IPS-NIHi7 (cell line): ENCODE measurements around the gene PARP14.

ENCODE experiments used
- DNase-seq: peaks from one replicate; pipeline ENCODE4 v3.0.0; 2012; ENCODE audit warnings: mixed read lengths; ENCODE audit errors: extremely low spot score

Gene PARP14

DNA sequence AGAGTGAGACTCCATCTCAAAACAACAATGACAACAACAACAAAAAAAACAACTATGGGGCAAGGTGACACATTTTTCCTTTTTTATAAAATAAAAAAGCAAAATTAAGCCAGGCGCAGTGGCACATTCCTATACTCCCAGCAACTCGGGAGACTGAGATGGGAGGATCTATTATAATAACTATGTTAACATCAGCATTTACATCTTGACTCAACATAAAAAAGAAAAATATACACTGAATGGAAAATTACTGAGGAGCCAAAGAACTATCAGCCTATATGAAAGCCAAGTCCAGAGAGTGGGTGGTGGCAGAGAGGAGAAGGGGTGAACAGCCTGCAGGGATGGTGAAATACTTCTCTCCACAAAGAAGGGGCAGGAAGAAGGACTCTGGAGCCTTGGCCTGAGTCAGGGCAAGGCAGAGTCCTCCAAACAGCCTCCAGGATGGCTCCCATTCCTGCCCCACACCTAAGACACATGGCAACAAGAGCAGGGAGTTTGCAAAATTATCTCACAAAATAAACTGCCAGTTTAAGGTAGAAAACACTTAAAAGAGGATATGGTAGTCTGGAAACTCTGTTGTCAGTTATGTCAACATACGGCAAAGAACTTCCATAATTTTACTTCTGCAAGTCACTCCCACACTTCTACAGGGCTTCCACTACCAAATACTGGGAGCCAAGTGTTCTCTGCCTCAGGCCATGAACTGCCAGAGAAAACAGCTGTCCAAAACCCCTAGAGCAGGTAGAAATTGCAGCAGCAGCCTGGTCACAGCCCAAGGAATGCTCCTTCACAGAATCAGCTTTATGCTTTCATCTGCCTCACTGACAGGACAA lies 87.1 kb downstream of the PARP14 start:
- DNase-seq: no peak

DNA sequence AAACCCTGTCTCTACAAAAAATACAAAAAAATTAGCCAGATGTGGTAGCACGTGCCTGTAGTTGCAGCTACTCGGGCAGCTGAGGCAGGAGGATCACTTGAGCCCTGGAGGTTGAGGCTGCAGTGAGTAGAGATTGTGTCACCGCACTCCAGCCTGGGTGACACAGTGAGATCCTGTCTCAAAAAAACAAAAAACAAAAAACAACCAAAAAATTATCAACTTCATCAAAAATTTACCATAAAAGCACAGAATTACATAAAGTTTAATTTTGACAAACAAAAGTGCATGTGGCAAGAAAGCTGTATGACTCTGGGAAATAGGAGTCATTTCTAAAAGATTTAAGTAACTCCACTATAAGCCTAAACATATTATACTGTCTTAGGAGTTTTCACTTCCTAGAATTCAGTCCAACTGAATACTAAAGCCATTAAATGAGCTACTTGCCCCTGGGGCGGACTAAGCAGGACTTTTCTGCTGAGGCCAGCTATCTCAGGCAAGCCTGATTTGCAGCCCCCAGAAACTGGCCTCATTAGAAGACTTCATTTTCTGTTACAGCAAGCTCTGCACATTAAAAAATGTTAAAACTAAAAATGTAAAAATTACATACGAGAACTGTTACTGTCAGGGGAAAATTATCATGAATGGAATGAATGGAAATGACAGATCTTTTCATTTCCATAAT lies 90.0 kb downstream of the PARP14 start:
- DNase-seq: no peak

DNA sequence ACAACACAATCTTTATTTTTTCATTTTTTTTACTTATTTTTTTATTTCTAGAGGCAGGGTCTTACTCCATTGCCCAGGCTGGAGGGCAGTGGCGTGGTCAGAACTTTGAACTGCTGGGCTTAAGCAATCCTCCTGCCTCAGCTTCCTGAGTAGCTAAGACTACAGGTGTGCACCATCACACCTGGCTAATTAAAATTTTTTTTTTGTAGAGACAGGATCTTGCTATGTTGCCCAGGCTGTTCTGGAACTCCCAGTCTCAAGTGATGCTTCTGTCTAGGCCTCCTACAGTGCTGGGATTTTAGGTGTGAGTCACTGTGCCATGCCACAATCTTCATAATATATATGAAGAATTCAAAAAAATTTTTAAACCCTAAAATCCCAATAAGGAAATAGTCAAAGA lies 92.2 kb downstream of the PARP14 start:
- no peak for DNase-seq

DNA sequence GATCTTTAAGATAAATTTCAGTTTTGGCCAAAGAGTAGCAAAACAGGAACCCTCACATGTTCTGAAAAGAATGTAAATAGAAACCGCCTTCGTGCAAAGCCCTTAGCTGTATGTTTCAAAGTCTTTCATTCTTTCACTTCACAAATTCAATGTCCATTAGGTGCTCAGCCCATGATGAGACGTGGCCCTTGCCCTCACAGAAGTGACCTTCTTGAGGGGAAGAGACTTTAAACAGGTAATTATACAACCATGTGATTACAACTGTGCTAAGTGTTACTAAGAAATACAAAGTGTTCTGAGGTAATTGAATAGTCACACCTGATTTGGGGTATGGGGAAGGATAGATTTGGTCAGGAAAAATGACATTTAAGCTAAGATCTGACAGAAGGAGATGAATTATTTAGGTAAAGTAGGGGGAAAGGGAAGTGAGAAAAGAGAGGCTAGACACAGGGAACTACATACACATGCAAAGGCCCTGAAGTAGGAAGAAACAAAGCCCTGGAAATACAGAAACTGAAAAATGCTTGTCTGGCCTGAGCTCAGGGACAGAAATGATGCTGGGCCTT lies 93.4 kb downstream of the PARP14 start:
- no peak for DNase-seq

DNA sequence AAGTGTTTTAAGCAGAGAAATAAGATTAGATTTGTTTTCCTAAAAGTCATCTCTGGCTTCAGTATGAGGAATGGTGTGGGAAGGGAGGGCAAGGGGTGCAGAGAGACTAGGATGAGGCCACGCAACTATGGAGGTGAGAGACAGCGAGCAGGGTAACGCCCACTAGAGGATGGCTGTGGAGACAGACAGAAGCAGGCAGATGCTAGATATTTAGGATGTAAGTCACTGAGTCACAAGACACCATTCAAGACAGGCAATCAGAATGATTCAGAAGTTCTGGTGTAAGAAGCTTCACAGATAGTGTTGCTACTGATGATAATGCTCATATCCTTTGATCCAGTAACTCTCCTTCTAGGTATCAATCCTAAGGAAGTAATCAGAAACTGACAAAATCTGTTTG lies 93.9 kb downstream of the PARP14 start:
- DNase-seq: peak; percentile 45

DNA sequence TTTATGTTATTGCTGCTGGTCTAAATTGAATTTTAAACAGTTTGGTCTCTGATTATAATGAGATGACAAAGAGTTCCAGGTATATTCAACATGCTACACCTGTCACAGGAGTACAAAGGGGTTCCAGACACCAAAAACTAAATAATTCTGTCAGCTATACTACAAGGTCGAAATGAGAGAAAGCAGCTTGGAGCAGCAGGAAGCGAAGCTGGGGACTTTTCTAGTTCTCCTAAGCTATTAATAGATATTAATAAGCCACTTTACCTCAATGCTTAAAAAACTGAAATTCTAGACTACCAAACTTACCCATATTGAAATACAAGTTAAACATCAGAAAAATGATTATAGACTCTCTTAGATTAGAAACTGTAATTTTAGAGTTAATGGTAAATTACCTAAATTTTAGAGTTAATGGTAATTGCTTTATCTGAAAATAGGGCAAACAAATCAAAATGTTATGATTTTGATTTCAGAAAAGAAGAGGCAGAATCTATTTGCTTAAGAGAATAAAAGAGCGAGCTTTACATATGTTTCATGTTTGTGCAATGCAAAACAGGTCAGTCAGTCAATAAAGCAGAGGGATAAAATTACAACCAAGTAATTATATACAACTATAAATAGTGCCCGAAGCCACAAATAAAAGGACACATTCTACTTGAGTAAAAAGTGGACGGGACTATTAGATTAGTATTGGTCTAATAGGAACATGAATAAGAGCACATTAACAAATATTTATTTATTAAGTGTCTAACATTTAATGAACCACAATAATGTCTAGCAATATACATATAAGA lies 96.2 kb downstream of the PARP14 start:
- DNase-seq: no peak

DNA sequence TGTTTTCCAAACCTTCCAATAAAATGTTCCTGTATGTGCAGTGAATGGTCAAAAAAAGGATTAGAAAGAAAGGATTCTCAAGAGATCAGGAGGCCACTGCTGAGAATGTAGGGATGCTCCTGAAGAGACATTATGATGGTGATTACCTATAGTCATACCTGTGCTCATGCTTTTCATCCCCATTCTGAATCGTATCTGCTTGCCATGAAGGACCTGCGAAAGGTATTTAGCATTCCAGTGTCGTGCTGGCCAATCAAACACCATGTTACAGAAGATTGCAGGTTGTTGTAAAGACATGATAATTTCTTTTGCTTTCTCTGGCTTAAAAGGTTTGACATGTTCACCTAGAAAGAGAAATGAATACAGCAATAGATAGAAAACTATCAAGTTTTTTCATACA lies 96.9 kb downstream of the PARP14 start:
- DNase-seq: no peak
